DND-41 (cell line): ENCODE data around the gene LIN7B.

Source experiments
- ATAC-seq: fragments of 200-7000 bp; cut with Tn5 transposase; 3 replicates; pipeline ENCODE4 v1.9.1; 2021; ENCODE audit warnings: low read depth; ENCODE audit not compliant: insufficient read depth
- DNase-seq: peaks from one replicate; pipeline ENCODE4 v3.0.0-alpha.2; 2020
- H2AFZ ChIP-seq: 2 replicates; pipeline ENCODE4 v1.6.0; 2012; ENCODE audit warnings: low read depth, low read length
- H3K27ac ChIP-seq: 2 replicates; pipeline ENCODE4 v1.5.1; 2012; ENCODE audit warnings: low read length, inconsistent platforms
- H3K27me3 ChIP-seq: fragments of 200-600 bp; sonication (generic); 2 replicates; pipeline ENCODE4 v1.6.0; 2012; ENCODE audit warnings: low read length, mild to moderate bottlenecking, inconsistent platforms; ENCODE audit not compliant: insufficient read depth, poor library complexity
- H3K36me3 ChIP-seq: 2 replicates; pipeline ENCODE4 v1.5.1; 2012; ENCODE audit warnings: low read length, inconsistent platforms; ENCODE audit not compliant: insufficient read depth
- H3K4me1 ChIP-seq: 2 replicates; pipeline ENCODE4 v1.5.1; 2012; ENCODE audit warnings: mild to moderate bottlenecking, low read length; ENCODE audit not compliant: insufficient read depth
- H3K4me2 ChIP-seq: 2 replicates; pipeline ENCODE4 v1.6.0; 2012; ENCODE audit warnings: mild to moderate bottlenecking, moderate library complexity, low read length, inconsistent platforms; ENCODE audit not compliant: insufficient read depth
- H3K4me3 ChIP-seq, 2 experiments: fragments of 200-600 bp in 1 of 2; shearing (Covaris generic) in 1 of 2; 2 replicates each; pipeline ENCODE4 v1.5.1; 2012 to 2016; ENCODE audit warnings: inconsistent platforms in 2 of 2, low read length in 2 of 2, mild to moderate bottlenecking in 2 of 2, low read depth in 1 of 2, moderate library complexity in 1 of 2
- H3K79me2 ChIP-seq: 2 replicates; pipeline ENCODE4 v1.6.0; 2012; ENCODE audit warnings: low read length, inconsistent platforms; ENCODE audit not compliant: insufficient read depth
- H3K9ac ChIP-seq: 2 replicates; pipeline ENCODE4 v1.6.0; 2012; ENCODE audit warnings: low read depth, mild to moderate bottlenecking, inconsistent platforms, low read length, moderate library complexity
- H3K9me3 ChIP-seq: 2 replicates; pipeline ENCODE4 v1.5.1; 2012; ENCODE audit warnings: low read length, moderate library complexity, mild to moderate bottlenecking, inconsistent platforms; ENCODE audit not compliant: insufficient read depth, severe bottlenecking
- H4K20me1 ChIP-seq: 2 replicates; pipeline ENCODE4 v1.6.0; 2012; ENCODE audit warnings: low read length; ENCODE audit not compliant: insufficient read depth
- EZH2 ChIP-seq: IDR thresholded peaks from 3 replicates; pipeline ENCODE4 v1.6.1; 2012; ENCODE audit warnings: borderline replicate concordance, low read depth, mild to moderate bottlenecking, moderate library complexity, low read length, inconsistent platforms; ENCODE audit not compliant: severe bottlenecking
- TF ChIP-seq, protein P1 (sequence below): IDR thresholded peaks from 2 replicates; pipeline ENCODE4 v1.5.1; 2012; ENCODE audit warnings: borderline replicate concordance, low read length, moderate library complexity, mild to moderate bottlenecking; ENCODE audit not compliant: poor library complexity, severe bottlenecking; ENCODE audit errors: extremely low read depth

LIN7B gene

GRCh38 chr19:49160450-49161189 is 46.5 kb downstream of the LIN7B start:
- DNase-seq: no peak
- no peak for ATAC-seq
- no peak for TF ChIP-seq EZH2
- TF ChIP-seq, protein P1, sequence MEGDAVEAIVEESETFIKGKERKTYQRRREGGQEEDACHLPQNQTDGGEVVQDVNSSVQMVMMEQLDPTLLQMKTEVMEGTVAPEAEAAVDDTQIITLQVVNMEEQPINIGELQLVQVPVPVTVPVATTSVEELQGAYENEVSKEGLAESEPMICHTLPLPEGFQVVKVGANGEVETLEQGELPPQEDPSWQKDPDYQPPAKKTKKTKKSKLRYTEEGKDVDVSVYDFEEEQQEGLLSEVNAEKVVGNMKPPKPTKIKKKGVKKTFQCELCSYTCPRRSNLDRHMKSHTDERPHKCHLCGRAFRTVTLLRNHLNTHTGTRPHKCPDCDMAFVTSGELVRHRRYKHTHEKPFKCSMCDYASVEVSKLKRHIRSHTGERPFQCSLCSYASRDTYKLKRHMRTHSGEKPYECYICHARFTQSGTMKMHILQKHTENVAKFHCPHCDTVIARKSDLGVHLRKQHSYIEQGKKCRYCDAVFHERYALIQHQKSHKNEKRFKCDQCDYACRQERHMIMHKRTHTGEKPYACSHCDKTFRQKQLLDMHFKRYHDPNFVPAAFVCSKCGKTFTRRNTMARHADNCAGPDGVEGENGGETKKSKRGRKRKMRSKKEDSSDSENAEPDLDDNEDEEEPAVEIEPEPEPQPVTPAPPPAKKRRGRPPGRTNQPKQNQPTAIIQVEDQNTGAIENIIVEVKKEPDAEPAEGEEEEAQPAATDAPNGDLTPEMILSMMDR: no peak
- no peak overlapping the region for H3K4me2 ChIP-seq
- no peak overlapping the region for H3K9ac ChIP-seq
- no peak overlapping the region for H3K27ac ChIP-seq
- H3K4me3 ChIP-seq: no peak overlapping the region
- H3K27me3 ChIP-seq: peaks cover 12% of the 10 kb centered on the region
- H2AFZ ChIP-seq: no peak overlapping the region
- peaks cover 7% of the 10 kb centered on the region for H3K4me1 ChIP-seq
- H3K36me3 ChIP-seq: no peaks in the 10 kb centered on the region
- no peaks in the 10 kb centered on the region for H3K79me2 ChIP-seq
- no peaks in the 10 kb centered on the region for H3K9me3 ChIP-seq
- no peaks in the 10 kb centered on the region for H4K20me1 ChIP-seq

- H3K4me2 ChIP-seq: no peak overlapping the region
- H3K9ac ChIP-seq: no peak overlapping the region
Observed at GRCh38 chr19:49161987-49162386, 47.8 kb downstream of the LIN7B start.

GRCh38 chr19:49165111-49165750 is 51.1 kb downstream of the LIN7B start:
- Histone ChIP-seq H4K20me1 (no peaks in the 10 kb centered on the region), H3K9ac (no peak overlapping the region), H3K4me1 (no peaks in the 10 kb centered on the region), H3K4me2 (no peak overlapping the region), H3K27ac (no peak overlapping the region), H3K79me2 (no peaks in the 10 kb centered on the region), H2AFZ (no peak overlapping the region), H3K27me3 (no peaks in the 10 kb centered on the region), H3K36me3 (no peaks in the 10 kb centered on the region), H3K9me3 (no peaks in the 10 kb centered on the region), H3K4me3 (no peak overlapping the region)
- DNase-seq: no peak
- TF ChIP-seq EZH2: no peak
- TF ChIP-seq, protein P1: no peak
- no peak for ATAC-seq

More at GRCh38 chr19:49161987-49162386, 47.8 kb downstream of the LIN7B start:
- Histone ChIP-seq H2AFZ (no peak overlapping the region), H3K36me3 (no peaks in the 10 kb centered on the region), H3K9me3 (no peaks in the 10 kb centered on the region), H3K27me3 (peaks cover 12% of the 10 kb centered on the region), H3K4me1 (peaks cover 7% of the 10 kb centered on the region), H4K20me1 (no peaks in the 10 kb centered on the region), H3K79me2 (no peaks in the 10 kb centered on the region), H3K27ac (no peak overlapping the region), H3K4me3 (no peak overlapping the region)
- no peak for DNase-seq
- no peak for TF ChIP-seq EZH2
- TF ChIP-seq, protein P1: no peak
- ATAC-seq: no peak
